C4-2B (cell line): Measurements from ENCODE around the gene TIMM44.

Source experiments
- H3K27ac ChIP-seq: fragments of 450-650 bp; 2 replicates; pipeline ENCODE4 v1.5.1; 2017
- CTCF ChIP-seq: fragments of 450-650 bp; conservative IDR thresholded peaks from 2 replicates; pipeline ENCODE4 v1.5.1; 2017; ENCODE audit warnings: mild to moderate bottlenecking
- ZFX ChIP-seq: fragments of 450-650 bp; IDR thresholded peaks from 2 replicates; pipeline ENCODE4 v1.6.1; 2017

TIMM44 gene

DNA sequence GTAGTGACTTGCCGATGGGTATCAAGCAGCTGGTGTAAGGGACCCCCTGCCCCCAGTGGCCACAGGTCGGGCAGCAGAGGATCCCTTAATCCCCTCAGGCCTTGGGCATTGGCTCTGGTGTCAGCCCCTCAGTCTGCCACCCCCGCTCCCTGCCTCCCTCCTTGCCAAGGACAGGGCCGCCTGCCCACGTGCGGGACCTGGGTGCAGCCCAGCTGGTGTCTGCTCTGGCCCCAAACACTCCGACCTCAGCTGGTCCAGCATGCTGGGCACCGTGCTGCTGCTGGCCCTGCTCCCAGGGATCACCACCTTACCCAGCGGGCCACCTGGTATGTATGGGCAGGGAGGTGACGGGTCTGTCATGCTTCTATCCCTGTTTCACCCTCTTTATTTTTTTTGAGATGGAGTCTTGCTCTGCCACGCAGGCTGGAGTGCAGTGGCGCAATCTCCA is 28.8 kb downstream of the TIMM44 start, which contains the start of gene TGFBR3L:
TSS of gene TGFBR3L (plus strand) at position 233 of the 448 bp plus-strand sequence.
- peak within 1 kb of the TSS; percentile 78; the same call in 1 of the 2 replicates for H3K27ac ChIP-seq
- TF ChIP-seq ZFX, result no peak
- no peak for TF ChIP-seq CTCF

GRCh38 chr19:7914099-7914498 is 29.4 kb downstream of the TIMM44 start:
- TF ChIP-seq CTCF (no peak), ZFX (no peak)
- no peak overlapping the region for H3K27ac ChIP-seq

- TF ChIP-seq CTCF (no peak), ZFX (no peak)
- H3K27ac ChIP-seq, result no peak overlapping the region
Measured at GRCh38 chr19:7913652-7914051, 29.8 kb downstream of the TIMM44 start.

DNA sequence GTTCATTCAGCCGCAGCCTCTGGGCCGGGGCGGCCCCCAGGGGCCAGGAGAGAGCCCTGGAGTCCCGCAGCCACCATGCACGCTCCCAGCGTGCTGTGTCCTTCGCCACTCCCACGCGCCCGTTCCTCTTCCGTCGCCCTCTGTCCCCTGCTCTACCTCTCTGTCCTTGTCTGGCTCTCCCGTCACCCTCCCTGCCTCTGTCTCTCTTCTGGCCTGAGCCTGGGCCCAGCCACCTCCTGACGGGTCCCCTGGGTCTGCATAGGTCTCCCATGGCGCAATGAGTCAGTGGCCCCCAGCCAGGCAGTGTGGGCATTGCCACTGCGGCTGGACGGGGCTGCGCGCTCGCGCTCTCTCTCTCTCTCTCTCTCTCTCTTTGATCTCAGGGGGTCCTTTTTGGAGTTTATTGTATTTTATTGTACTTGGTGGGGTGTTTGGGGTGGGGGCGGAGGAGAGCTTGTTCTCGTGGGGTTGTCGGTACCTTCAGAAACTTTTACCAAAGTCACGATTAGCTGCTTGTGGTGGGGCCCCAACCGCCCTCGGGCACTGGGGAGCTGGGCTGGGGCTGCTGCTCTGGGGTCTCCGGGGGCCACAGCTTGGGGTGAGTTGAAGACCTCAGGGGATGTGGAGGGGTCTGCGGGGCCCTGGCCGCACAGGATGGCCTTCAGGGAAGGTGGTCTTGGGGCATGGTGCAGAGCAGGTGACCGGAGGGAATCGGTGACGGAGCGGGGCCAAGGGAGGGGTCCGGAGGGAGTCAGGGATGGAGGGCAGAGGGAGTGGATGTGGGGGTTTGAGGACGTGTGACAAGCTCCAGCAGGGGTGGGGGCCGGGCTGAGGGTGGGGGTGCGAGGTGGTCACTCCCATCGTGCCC is 30.5 kb downstream of the TIMM44 start:
- no peak overlapping the region for H3K27ac ChIP-seq
- TF ChIP-seq ZFX (no peak), CTCF (no peak)

- no peak overlapping the region for H3K27ac ChIP-seq
- no peak for TF ChIP-seq CTCF
- TF ChIP-seq ZFX, result no peak
Measured at GRCh38 chr19:7912144-7912696, 31.2 kb downstream of the TIMM44 start.

GRCh38 chr19:7911508-7912143 is 31.8 kb downstream of the TIMM44 start:
- no peak overlapping the region for H3K27ac ChIP-seq
- no peak for TF ChIP-seq ZFX
- TF ChIP-seq CTCF, result no peak
